Mesendoderm (in vitro differentiated cells): Measurements from ENCODE around the gene GPSM1.

Source experiments
- DNase-seq: peaks from one replicate; pipeline ENCODE4 v3.0.0; 2013
- H2AK5ac ChIP-seq: 2 replicates; pipeline ENCODE4 v1.6.1; 2013; ENCODE audit warnings: low read length, inconsistent platforms
- H2BK120ac ChIP-seq: 2 replicates; pipeline ENCODE4 v1.6.1; 2013; ENCODE audit warnings: low read depth, mild to moderate bottlenecking, low read length, moderate library complexity, mixed read lengths
- H2BK15ac ChIP-seq: replicated peaks from 2 replicates; pipeline ENCODE4 v1.6.1; 2013; ENCODE audit warnings: low read depth, mild to moderate bottlenecking, moderate library complexity
- H2BK5ac ChIP-seq: 2 replicates; pipeline ENCODE4 v1.6.1; 2013; ENCODE audit warnings: low read length, inconsistent platforms
- H3K18ac ChIP-seq: 2 replicates; pipeline ENCODE4 v1.6.1; 2013; ENCODE audit warnings: mild to moderate bottlenecking, low read length, mixed read lengths
- H3K23ac ChIP-seq: one replicate; pipeline ENCODE4 v1.6.1; 2013; ENCODE audit warnings: low read length
- H3K27ac ChIP-seq: 2 replicates; pipeline ENCODE4 v1.5.1; 2013; ENCODE audit warnings: low read depth, mild to moderate bottlenecking, inconsistent platforms, low read length, moderate library complexity
- H3K27me3 ChIP-seq: 2 replicates; pipeline ENCODE4 v1.6.1; 2013; ENCODE audit warnings: low read length, control low read depth, mild to moderate bottlenecking, inconsistent platforms; ENCODE audit not compliant: insufficient read depth, poor library complexity
- H3K36me3 ChIP-seq: 2 replicates; pipeline ENCODE4 v1.6.1; 2013; ENCODE audit warnings: low read length, inconsistent platforms; ENCODE audit not compliant: control insufficient read depth, insufficient read depth
- H3K4ac ChIP-seq: one replicate; pipeline ENCODE4 v1.6.1; 2013; ENCODE audit warnings: low read depth, mild to moderate bottlenecking, low read length, moderate library complexity
- H3K4me1 ChIP-seq: 2 replicates; pipeline ENCODE4 v1.6.1; 2013; ENCODE audit warnings: low read depth, low read length, inconsistent platforms; ENCODE audit not compliant: control insufficient read depth
- H3K4me2 ChIP-seq: 2 replicates; pipeline ENCODE4 v1.6.1; 2013; ENCODE audit warnings: low read length
- H3K4me3 ChIP-seq: 2 replicates; pipeline ENCODE4 v1.5.1; 2013; ENCODE audit warnings: mild to moderate bottlenecking, low read length
- H3K56ac ChIP-seq: one replicate; pipeline ENCODE4 v1.6.1; 2013; ENCODE audit warnings: low read length
- H3K79me1 ChIP-seq: 2 replicates; pipeline ENCODE4 v1.6.1; 2013; ENCODE audit warnings: low read length, inconsistent platforms
- H3K79me2 ChIP-seq: 2 replicates; pipeline ENCODE4 v1.6.1; 2013; ENCODE audit warnings: mild to moderate bottlenecking, low read length; ENCODE audit not compliant: control insufficient read depth, insufficient read depth
- H3K9ac ChIP-seq: 2 replicates; pipeline ENCODE4 v1.6.1; 2013; ENCODE audit warnings: low read length, inconsistent platforms
- H4K5ac ChIP-seq: one replicate; pipeline ENCODE4 v1.6.1; 2013; ENCODE audit warnings: low read length
- H4K8ac ChIP-seq: one replicate; pipeline ENCODE4 v1.6.1; 2013; ENCODE audit warnings: low read depth, mild to moderate bottlenecking, control low read depth, low read length, moderate library complexity
- WGBS: extraction: QIAGEN DNeasy Blood & Tissue Kit; methylation state at CpG from one replicate; pipeline ENCODE4 v1.1.7; 2013; ENCODE audit warnings: low lambda C conversion rate, missing lambda C conversion rate; ENCODE audit not compliant: insufficient coverage; ENCODE audit errors: extremely low coverage; 5-methylcytosine and 5-hydroxymethylcytosine counted together

GPSM1 gene

GRCh38 chr9:136280535-136281315 is 46.6 kb upstream of the GPSM1 start:
- no peak overlapping the region for H3K9ac ChIP-seq
- no peak overlapping the region for H3K18ac ChIP-seq
- no peak overlapping the region for H4K5ac ChIP-seq
- H3K4me1 ChIP-seq, result no peaks in the 10 kb centered on the region
- H3K4ac ChIP-seq, result no peak overlapping the region
- H3K27ac ChIP-seq, result no peak overlapping the region
- H3K23ac ChIP-seq, result no peak overlapping the region
- no peak overlapping the region for H3K4me3 ChIP-seq
- no peaks in the 10 kb centered on the region for H3K79me1 ChIP-seq
- WGBS, result no CpG with 5 or more reads among the region's 16 CpGs
- H3K27me3 ChIP-seq, result no peaks in the 10 kb centered on the region
- H2BK15ac ChIP-seq, result no peak overlapping the region
- no peak overlapping the region for H4K8ac ChIP-seq
- H3K56ac ChIP-seq, result no peak overlapping the region
- H2AK5ac ChIP-seq, result no peak overlapping the region
- H3K79me2 ChIP-seq, result no peaks in the 10 kb centered on the region
- no peak overlapping the region for H3K4me2 ChIP-seq
- no peak overlapping the region for H2BK5ac ChIP-seq
- H2BK120ac ChIP-seq, result no peak overlapping the region
- no peaks in the 10 kb centered on the region for H3K36me3 ChIP-seq
- DNase-seq, result no peak

GRCh38 chr9:136281421-136282271 is 45.7 kb upstream of the GPSM1 start:
- no peaks in the 10 kb centered on the region for H3K4me1 ChIP-seq
- H3K79me1 ChIP-seq, result no peaks in the 10 kb centered on the region
- no CpG with 5 or more reads among the region's 39 CpGs for WGBS
- H3K56ac ChIP-seq, result no peak overlapping the region
- H2BK120ac ChIP-seq, result no peak overlapping the region
- no peak overlapping the region for H3K27ac ChIP-seq
- no peak overlapping the region for H2AK5ac ChIP-seq
- H3K4me2 ChIP-seq, result no peak overlapping the region
- H2BK15ac ChIP-seq, result no peak overlapping the region
- H4K8ac ChIP-seq, result no peak overlapping the region
- H3K36me3 ChIP-seq, result no peaks in the 10 kb centered on the region
- H3K79me2 ChIP-seq, result no peaks in the 10 kb centered on the region
- H3K9ac ChIP-seq, result no peak overlapping the region
- no peak overlapping the region for H3K23ac ChIP-seq
- H3K18ac ChIP-seq, result no peak overlapping the region
- H2BK5ac ChIP-seq, result no peak overlapping the region
- H3K4me3 ChIP-seq, result no peak overlapping the region
- no peaks in the 10 kb centered on the region for H3K27me3 ChIP-seq
- H4K5ac ChIP-seq, result no peak overlapping the region
- DNase-seq, result no peak
- H3K4ac ChIP-seq, result no peak overlapping the region

DNA sequence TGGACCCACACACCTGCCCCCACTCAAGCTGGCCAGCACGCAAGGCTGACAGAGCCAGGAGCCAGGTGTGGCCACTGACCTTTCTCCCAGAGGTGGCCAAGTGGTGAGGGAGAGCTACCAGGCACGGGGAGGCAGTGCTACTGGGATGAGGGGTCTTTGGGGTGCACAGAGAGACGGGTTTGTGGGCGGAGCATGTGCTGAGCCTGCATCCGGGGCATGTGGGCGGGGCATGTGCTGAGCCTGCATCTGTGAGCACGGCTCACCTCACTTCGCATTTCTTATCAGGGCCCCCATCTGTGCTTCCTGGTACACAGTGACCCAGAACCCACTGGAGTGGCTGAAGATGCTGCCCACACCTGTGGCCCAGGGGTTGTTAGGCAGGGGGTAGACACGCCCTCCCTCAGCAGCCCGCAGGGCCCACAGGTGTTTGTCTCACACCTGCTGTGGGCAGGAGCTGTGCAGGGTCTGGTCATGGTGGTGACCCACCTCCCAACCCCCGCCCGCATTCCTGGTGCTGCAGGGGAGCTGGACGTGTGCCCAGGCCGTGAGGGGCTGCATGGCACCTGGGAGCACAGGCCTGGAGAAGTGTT is 45.0 kb upstream of the GPSM1 start:
- H3K18ac ChIP-seq, result no peak overlapping the region
- H3K4me2 ChIP-seq, result no peak overlapping the region
- H3K4me1 ChIP-seq, result no peaks in the 10 kb centered on the region
- DNase-seq, result no peak
- no peak overlapping the region for H3K23ac ChIP-seq
- H4K5ac ChIP-seq, result no peak overlapping the region
- whole genome bisulfite sequencing, result no CpG with 5 or more reads among the region's 14 CpGs
- no peak overlapping the region for H2BK5ac ChIP-seq
- no peak overlapping the region for H2AK5ac ChIP-seq
- no peak overlapping the region for H2BK15ac ChIP-seq
- no peaks in the 10 kb centered on the region for H3K79me1 ChIP-seq
- H3K27ac ChIP-seq, result no peak overlapping the region
- no peak overlapping the region for H3K4ac ChIP-seq
- H3K56ac ChIP-seq, result no peak overlapping the region
- H3K79me2 ChIP-seq, result no peaks in the 10 kb centered on the region
- no peaks in the 10 kb centered on the region for H3K27me3 ChIP-seq
- no peak overlapping the region for H4K8ac ChIP-seq
- H3K9ac ChIP-seq, result no peak overlapping the region
- H2BK120ac ChIP-seq, result no peak overlapping the region
- H3K4me3 ChIP-seq, result no peak overlapping the region
- no peaks in the 10 kb centered on the region for H3K36me3 ChIP-seq

- Histone ChIP-seq H2BK5ac (no peak overlapping the region), H3K4me1 (no peaks in the 10 kb centered on the region), H2BK15ac (no peak overlapping the region), H2BK120ac (no peak overlapping the region), H3K79me2 (no peaks in the 10 kb centered on the region), H3K27ac (no peak overlapping the region), H2AK5ac (no peak overlapping the region), H3K4me3 (no peak overlapping the region), H3K4me2 (no peak overlapping the region), H3K4ac (no peak overlapping the region), H4K8ac (no peak overlapping the region), H3K79me1 (no peaks in the 10 kb centered on the region), H3K23ac (no peak overlapping the region), H3K27me3 (no peaks in the 10 kb centered on the region), H3K9ac (peak overlapping the region; percentile 10), H3K36me3 (no peaks in the 10 kb centered on the region), H4K5ac (no peak overlapping the region), H3K18ac (no peak overlapping the region), H3K56ac (no peak overlapping the region)
- no CpG with 5 or more reads among the region's 32 CpGs for WGBS
- peak; percentile 79 for DNase-seq
Measured at GRCh38 chr9:136283291-136284235, 43.8 kb upstream of the GPSM1 start.

DNA sequence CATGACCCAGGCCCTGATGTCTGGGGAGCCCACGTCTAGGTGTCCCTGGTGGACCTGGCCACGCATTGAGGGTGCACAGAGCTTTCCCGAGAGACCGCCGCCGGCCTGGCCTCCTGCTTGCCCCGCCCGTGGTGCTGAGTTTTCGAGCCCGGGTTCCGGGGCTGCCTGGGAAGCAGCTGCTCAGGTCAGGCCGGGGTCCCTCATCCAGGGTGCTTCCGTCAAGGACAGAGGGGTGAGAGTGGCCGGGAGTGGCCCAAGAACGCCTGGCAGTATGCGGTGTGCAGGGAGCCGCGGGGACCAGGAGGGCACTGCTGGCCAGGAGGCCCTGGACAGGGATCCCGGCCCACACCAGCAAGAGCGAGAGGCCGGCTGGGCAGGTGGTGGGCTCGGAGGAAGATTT is 43.0 kb upstream of the GPSM1 start:
- WGBS, result no CpG with 5 or more reads among the region's 22 CpGs
- Histone ChIP-seq H3K4me1 (no peaks in the 10 kb centered on the region), H3K27ac (no peak overlapping the region), H3K18ac (no peak overlapping the region), H2BK120ac (no peak overlapping the region), H4K5ac (no peak overlapping the region), H4K8ac (no peak overlapping the region), H3K56ac (no peak overlapping the region), H3K36me3 (no peaks in the 10 kb centered on the region), H3K4me2 (no peak overlapping the region), H3K79me2 (no peaks in the 10 kb centered on the region), H2AK5ac (no peak overlapping the region), H2BK5ac (no peak overlapping the region), H3K4ac (no peak overlapping the region), H3K9ac (no peak overlapping the region), H3K23ac (no peak overlapping the region), H2BK15ac (no peak overlapping the region), H3K4me3 (no peak overlapping the region), H3K79me1 (no peaks in the 10 kb centered on the region), H3K27me3 (no peaks in the 10 kb centered on the region)
- no peak for DNase-seq
